Activated naive CD4-positive, alpha-beta T cell treated with anti-CD3 and anti-CD28 coated beads for 36 hours (primary cell): Measurements from ENCODE around the gene HBM. TPM values are rescaled to one million over a fixed set of nuclear protein-coding genes. Genes with fewer than 3 reads are reported as not detected.
"Not testable (repeated sequence)": the region's sequence is repeated elsewhere in the genome, so short reads cannot be mapped to it uniquely, and the experiment has no call there.

ENCODE experiments used
- CTCF ChIA-PET: fragments of 350-600 bp; sonication (Branson Sonifier 250); formaldehyde crosslinking; loops from one replicate; lab custom pipeline; 2021; ENCODE audit warnings: antibody characterized with exemption; lab: Charles Lee
- DNase-seq: peaks from one replicate; pipeline ENCODE4 v3.0.0-alpha.2; 2020
- H3K27ac Mint-ChIP-seq: one replicate; pipeline ENCODE4 v1.8.0; 2021; ENCODE audit warnings: mild to moderate bottlenecking, mixed read lengths
- H3K27me3 Mint-ChIP-seq: one replicate; pipeline ENCODE4 v1.8.0; 2021; ENCODE audit warnings: low read depth, mixed read lengths
- H3K36me3 Mint-ChIP-seq: one replicate; pipeline ENCODE4 v1.8.0; 2021; ENCODE audit warnings: low read depth, mixed read lengths
- H3K4me1 Mint-ChIP-seq: one replicate; pipeline ENCODE4 v1.8.0; 2021; ENCODE audit warnings: low read depth, mixed read lengths
- H3K4me3 Mint-ChIP-seq: one replicate; pipeline ENCODE4 v1.8.0; 2021; ENCODE audit warnings: mild to moderate bottlenecking, moderate library complexity, mixed read lengths
- H3K9me3 Mint-ChIP-seq: one replicate; pipeline ENCODE4 v1.8.0; 2021; ENCODE audit warnings: mixed read lengths
- intact Hi-C: fragments of 100-400 bp; cut with micrococcal nuclease; formaldehyde crosslinking; loops from one replicate; pipeline ENCODE4 v1.15.1; 2023
- total RNA-seq, 2 experiments: library from RNA; stranded (reverse); gene quantifications; one replicate each; pipeline ENCODE4 v1.2.3, GENCODE V29; 2021

The HBM gene
- total RNA-seq, 2 experiments from 2014 or later: not detected

DNA sequence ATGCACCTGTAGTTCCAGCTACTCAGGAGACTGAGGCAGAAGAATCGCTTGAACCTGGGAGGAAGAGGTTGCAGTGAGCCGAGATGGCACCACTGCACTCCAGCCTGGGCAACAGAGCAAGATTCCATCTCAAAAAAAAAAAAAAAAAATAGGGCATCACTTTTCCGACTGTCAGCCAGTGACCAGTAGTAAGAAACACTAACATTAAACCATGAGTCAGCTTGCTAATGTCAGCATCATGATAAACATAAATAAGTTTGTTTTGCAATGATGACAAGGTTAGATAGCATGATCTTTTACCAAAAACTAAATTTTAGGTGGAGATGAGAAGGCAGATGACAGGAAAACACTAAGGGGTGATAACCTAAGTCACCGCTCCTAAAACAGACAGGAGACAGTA is 43.6 kb downstream of the HBM start:
- CTCF ChIA-PET: interaction anchor here (0.7 to 1.5 kb wide), 3 partner anchors 19 to 154 kb away, joined by 3 to 7 read pairs (median 4); no protein-coding TSS in a partner anchor
- DNase-seq, H3K4me3 Mint-ChIP-seq, H3K27me3 Mint-ChIP-seq, H3K27ac Mint-ChIP-seq, intact Hi-C loops, H3K9me3 Mint-ChIP-seq, H3K4me1 Mint-ChIP-seq: not testable (repeated sequence)
- H3K36me3 Mint-ChIP-seq: peaks cover 23% of the 10 kb centered on the region

DNA sequence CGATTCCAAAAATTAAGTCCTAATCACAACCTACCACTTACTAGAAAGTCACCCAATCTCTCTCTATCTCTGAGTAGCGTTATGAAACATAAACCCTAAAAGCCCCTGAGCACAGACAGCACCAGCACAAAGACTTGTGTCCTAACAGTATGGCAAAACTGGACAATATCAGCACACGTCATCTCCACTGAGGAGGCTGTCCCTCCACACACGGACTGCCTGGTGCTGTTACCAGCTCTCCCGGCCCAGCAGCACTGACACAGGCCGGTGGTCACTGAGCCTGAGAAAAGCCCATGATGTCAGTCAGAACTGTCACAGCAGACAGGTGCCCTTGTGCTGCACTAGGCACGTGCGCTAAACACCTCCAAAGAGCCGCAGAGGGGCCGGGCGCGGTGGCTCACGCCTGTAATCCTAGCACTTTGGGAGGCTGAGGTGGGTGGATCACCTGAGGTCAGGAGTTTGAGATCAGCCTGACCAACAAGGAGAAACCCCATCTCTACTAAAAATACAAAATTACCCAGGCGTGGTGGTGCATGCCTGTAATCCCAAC is 45.9 kb downstream of the HBM start:
- intact Hi-C loops, H3K9me3 Mint-ChIP-seq, H3K27ac Mint-ChIP-seq, H3K4me3 Mint-ChIP-seq, H3K27me3 Mint-ChIP-seq, DNase-seq, CTCF ChIA-PET, H3K4me1 Mint-ChIP-seq: not testable (repeated sequence)
- peaks cover 16% of the 10 kb centered on the region for H3K36me3 Mint-ChIP-seq

GRCh38 chr16:212999-213398 is 47.2 kb downstream of the HBM start:
- Mint-ChIP-seq H3K4me1 (peaks cover 3% of the 10 kb centered on the region), H3K9me3 (no peaks in the 10 kb centered on the region), H3K4me3 (no peak overlapping the region), H3K36me3 (peaks cover 15% of the 10 kb centered on the region), H3K27me3 (no peaks in the 10 kb centered on the region), H3K27ac (peak overlapping the region; percentile 53)
- intact Hi-C loops: no loop called here
- CTCF ChIA-PET: interaction anchor here (0.7 kb wide), 1 partner anchor 71 kb away, joined by 3 read pairs; no protein-coding TSS in a partner anchor
- no peak for DNase-seq

Other genes starting within 250 kb of the HBM start
- 10 to 100 TPM; 38.2 to 40.9 TPM for gene POLR3K, start 112.4 kb upstream of the HBM start, total RNA-seq
- gene SNRNP25, start 112.2 kb upstream of the HBM start, total RNA-seq: 10 to 100 TPM; 38.0 to 38.6 TPM
- under 1 TPM in 1 of 2 experiments, not detected in 1; 0.36 TPM for gene RHBDF1, start 93.3 kb upstream of the HBM start, total RNA-seq
- gene MPG, start 87.8 kb upstream of the HBM start, total RNA-seq: 10 to 100 TPM; 38.6 to 38.8 TPM
- gene NPRL3, start 27.3 kb upstream of the HBM start, total RNA-seq: 10 to 100 TPM; 38.1 to 42.0 TPM
- gene HBZ, start 13.3 kb upstream of the HBM start, total RNA-seq: not detected
- under 1 TPM in 1 of 2 experiments, not detected in 1; 0.62 TPM for gene HBA2, start 6.9 kb downstream of the HBM start, total RNA-seq
- gene HBA1, start 10.7 kb downstream of the HBM start, total RNA-seq: not detected
- 1 to 10 TPM in 1 of 2 experiments, under 1 TPM in 1; 0.79 to 1.1 TPM for gene HBQ1, start 14.5 kb downstream of the HBM start, total RNA-seq
- gene LUC7L, start 63.5 kb downstream of the HBM start, total RNA-seq: 10 to 100 TPM; 58.4 to 59.1 TPM
- 10 to 100 TPM; 25.9 to 27.4 TPM for gene FAM234A, start 68.8 kb downstream of the HBM start, total RNA-seq
- under 1 TPM in 1 of 2 experiments, not detected in 1; 0.10 TPM for gene RGS11, start 110.0 kb downstream of the HBM start, total RNA-seq
- gene ARHGDIG, start 114.6 kb downstream of the HBM start, total RNA-seq: not detected
- gene PDIA2, start 117.2 kb downstream of the HBM start, total RNA-seq: not detected
- gene AXIN1, start 186.7 kb downstream of the HBM start, total RNA-seq: 10 to 100 TPM; 17.5 to 17.9 TPM
- gene MRPL28, start 204.6 kb downstream of the HBM start, total RNA-seq: 10 to 100 TPM; 68.3 to 74.0 TPM
- 10 to 100 TPM; 19.9 to 20.9 TPM for gene PGAP6, start 216.0 kb downstream of the HBM start, total RNA-seq
- 10 to 100 TPM; 86.7 to 87.0 TPM for gene NME4, start 231.2 kb downstream of the HBM start, total RNA-seq
- gene DECR2, start 235.9 kb downstream of the HBM start, total RNA-seq: 1 to 10 TPM; 8.9 to 9.6 TPM